Effector memory CD8-positive, alpha-beta T cell (primary cell): ENCODE results near the gene CCNA2.

Experiments
- ATAC-seq: fragments of 150-1000 bp; cut with Tn5 transposase; replicated peaks from 2 replicates; pipeline ENCODE4 v1.10.0; 2021; ENCODE audit warnings: mild to moderate bottlenecking, moderate library complexity
- DNase-seq, 3 experiments: peaks; one replicate each; pipeline ENCODE4 v3.0.0; 2021
- H3K27ac Mint-ChIP-seq, 2 donors: one replicate each; pipeline ENCODE4 v1.8.0; 2022; ENCODE audit warnings: mild to moderate bottlenecking in 2 of 2, mixed read lengths in 2 of 2, moderate library complexity in 2 of 2
- H3K27me3 Mint-ChIP-seq, 2 donors: one replicate each; pipeline ENCODE4 v1.8.0; 2022; ENCODE audit warnings: mixed read lengths in 2 of 2
- H3K36me3 Mint-ChIP-seq: one replicate; pipeline ENCODE4 v1.8.0; 2022; ENCODE audit warnings: mild to moderate bottlenecking, moderate library complexity, mixed read lengths; ENCODE audit not compliant: insufficient read depth
- H3K4me1 Mint-ChIP-seq, 2 donors: one replicate each; pipeline ENCODE4 v1.8.0; 2022; ENCODE audit warnings: low read depth in 2 of 2, mixed read lengths in 2 of 2
- H3K4me3 Mint-ChIP-seq, 2 donors: one replicate each; pipeline ENCODE4 v1.8.0; 2022; ENCODE audit warnings: mild to moderate bottlenecking in 2 of 2, mixed read lengths in 2 of 2, moderate library complexity in 2 of 2
- H3K9me3 Mint-ChIP-seq, 2 donors: one replicate each; pipeline ENCODE4 v1.8.0; 2022; ENCODE audit warnings: mixed read lengths in 2 of 2

CCNA2 gene

DNA sequence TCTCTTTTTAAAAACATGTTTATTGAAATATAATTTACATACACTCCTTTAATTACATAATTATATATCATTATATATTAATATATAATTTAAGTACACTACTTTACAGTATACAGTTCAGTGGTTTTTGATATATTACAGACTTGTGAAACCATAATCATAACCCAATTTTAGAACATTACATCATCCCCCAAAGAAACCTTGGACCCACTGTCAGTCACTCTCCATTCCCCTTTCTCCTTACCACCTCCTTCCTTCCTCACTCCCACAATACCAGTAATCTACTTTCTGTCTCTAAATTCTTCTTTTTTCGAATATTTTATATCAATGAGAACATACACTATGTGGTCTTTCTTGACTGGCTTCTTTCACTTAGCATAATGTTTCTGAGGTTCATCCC is 40.5 kb downstream of the CCNA2 start:
- Mint-ChIP-seq H3K36me3 (peaks cover 4% of the 10 kb centered on the region), H3K4me1 (peaks cover 0 to under 1% of the 10 kb centered on the region in 2 donors), H3K27me3 (peaks cover 24 to 50% of the 10 kb centered on the region in 2 donors), H3K27ac (no peak overlapping the region), H3K9me3 (no peaks in the 10 kb centered on the region), H3K4me3 (no peak overlapping the region)
- ATAC-seq, result no peak
- no peak for DNase-seq

DNA sequence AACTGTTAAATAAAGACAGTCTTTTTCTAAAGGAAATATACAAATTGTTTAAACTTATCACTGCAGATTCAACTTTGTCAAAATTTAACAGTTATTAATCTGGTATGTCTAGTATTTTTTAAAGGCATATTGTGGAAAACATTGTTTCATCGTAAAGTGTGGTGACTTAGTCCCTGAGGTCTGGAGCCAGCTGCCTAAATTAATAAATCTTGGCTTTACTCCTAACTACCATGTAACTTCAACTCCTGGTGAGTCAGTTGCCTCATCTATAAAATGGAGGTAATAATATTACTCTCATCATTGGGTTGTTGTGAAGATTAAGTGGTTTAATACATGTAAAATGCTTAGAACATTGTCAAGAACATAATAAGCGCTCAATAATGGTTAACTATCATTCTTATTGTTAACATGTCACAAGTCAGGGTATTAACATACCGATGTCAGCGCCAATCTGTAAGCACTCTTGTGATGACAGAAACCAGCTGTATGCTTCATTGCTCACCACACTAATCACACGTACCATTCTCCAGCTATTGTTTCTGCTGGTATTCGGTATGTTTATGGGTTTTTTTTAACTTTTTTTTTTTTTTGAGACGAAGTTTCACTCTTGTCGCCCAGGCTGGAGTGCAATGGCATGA is 44.6 kb downstream of the CCNA2 start:
- no peaks in the 10 kb centered on the region for H3K9me3 Mint-ChIP-seq
- ATAC-seq (no peak), DNase-seq (no peak)
- H3K27me3 Mint-ChIP-seq, result peaks cover 8 to 33% of the 10 kb centered on the region in 2 donors
- no peaks in the 10 kb centered on the region for H3K36me3 Mint-ChIP-seq
- H3K4me1 Mint-ChIP-seq, result peaks cover 2 to 27% of the 10 kb centered on the region in 2 donors
- no peak overlapping the region for H3K4me3 Mint-ChIP-seq
- no peak overlapping the region for H3K27ac Mint-ChIP-seq

DNA sequence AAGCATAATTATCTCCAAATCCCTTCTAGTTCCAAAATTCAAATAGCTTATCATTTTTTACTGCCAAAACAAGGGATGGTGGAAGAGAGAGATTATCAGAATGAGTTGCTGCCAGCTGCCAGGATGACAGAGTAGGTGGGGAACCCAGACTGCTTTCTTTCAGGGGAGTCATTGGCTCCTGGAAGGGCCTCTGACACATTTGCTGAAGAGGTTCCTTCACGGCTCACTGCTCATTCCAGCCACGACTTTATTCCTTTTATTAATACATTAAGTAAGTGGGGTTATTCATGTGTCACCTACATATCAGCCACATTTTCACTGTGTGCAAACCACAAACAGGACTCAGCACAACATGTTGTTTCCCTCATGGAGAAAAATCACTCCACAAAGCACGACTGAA is 46.1 kb downstream of the CCNA2 start:
- H3K27me3 Mint-ChIP-seq, result peaks cover 8 to 24% of the 10 kb centered on the region in 2 donors
- ATAC-seq (no peak), DNase-seq (no peak)
- H3K9me3 Mint-ChIP-seq, result no peaks in the 10 kb centered on the region
- peaks cover 2 to 27% of the 10 kb centered on the region in 2 donors for H3K4me1 Mint-ChIP-seq
- H3K4me3 Mint-ChIP-seq, result peak overlapping the region in 1 of 2 donors; percentile 32
- no peaks in the 10 kb centered on the region for H3K36me3 Mint-ChIP-seq
- H3K27ac Mint-ChIP-seq, result peak overlapping the region in 1 of 2 donors; percentile 69

DNA sequence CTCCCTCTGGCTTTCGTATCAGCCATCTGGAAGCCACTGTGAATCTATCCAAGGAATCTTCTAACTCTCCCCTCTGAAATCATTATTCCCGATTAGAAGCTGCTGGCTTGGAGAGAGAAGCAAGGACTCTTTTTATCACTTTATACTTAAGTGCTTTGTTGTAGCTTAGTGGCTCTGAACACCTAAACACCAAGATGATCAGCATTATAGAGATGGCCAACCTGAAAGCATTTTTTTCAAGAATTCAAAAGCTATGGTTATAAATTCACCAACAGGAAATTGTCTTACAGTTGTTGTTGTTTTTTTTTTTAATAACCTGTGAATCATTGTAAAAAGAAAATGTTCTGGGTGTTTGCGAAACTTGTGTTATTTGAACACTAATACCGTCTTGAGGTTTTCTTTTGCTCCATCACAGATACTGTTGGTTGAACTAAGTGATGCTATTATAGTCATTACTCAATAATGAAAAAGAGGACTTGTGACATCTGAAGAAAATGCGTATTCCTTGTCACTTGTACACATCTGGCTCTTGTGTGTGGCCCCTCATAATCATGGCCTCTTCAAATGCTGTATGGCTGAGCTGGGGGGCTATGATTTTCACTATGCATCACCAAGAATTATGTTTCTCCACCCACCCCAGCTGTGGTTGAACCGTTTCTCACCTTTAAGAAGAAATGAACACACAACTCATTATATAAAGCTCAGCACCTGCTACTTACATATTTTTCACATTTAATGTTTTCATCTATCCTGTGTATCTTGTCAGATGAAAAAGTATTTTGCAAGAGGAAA is 46.9 kb downstream of the CCNA2 start:
- DNase-seq (no peak), ATAC-seq (peak; percentile 59)
- peaks cover 2 to 27% of the 10 kb centered on the region in 2 donors for H3K4me1 Mint-ChIP-seq
- no peaks in the 10 kb centered on the region for H3K9me3 Mint-ChIP-seq
- H3K4me3 Mint-ChIP-seq, result peak overlapping the region in 1 of 2 donors; percentile 32
- peak overlapping the region in 1 of 2 donors; percentile 69 for H3K27ac Mint-ChIP-seq
- peaks cover 8 to 22% of the 10 kb centered on the region in 2 donors for H3K27me3 Mint-ChIP-seq
- H3K36me3 Mint-ChIP-seq, result no peaks in the 10 kb centered on the region

DNA sequence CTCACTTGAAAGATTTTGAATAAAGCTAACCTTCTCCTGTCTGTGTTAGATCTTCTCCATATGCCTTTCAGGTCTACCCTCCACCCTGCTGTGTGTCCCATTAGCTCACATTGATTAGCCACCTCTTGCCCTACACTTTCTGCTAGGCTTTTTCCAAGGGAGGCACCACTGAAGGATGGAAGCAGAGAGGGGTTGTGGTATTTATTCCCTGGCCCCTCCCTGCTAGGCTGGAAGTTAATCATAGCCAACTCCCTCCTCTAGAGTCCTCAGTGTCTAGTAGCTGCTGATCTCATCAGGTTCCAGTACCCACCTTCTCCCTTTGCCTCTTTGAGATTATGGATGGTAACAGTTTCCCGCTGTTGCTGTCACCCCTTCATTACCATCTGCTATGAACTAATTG is 49.8 kb downstream of the CCNA2 start:
- no peak for ATAC-seq
- Mint-ChIP-seq H3K27ac (peak overlapping the region in 1 of 2 donors; percentile 83), H3K4me3 (no peak overlapping the region), H3K9me3 (no peaks in the 10 kb centered on the region), H3K4me1 (peaks cover 2 to 27% of the 10 kb centered on the region in 2 donors), H3K27me3 (peaks cover 5 to 27% of the 10 kb centered on the region in 2 donors), H3K36me3 (no peaks in the 10 kb centered on the region)
- no peak for DNase-seq

DNA sequence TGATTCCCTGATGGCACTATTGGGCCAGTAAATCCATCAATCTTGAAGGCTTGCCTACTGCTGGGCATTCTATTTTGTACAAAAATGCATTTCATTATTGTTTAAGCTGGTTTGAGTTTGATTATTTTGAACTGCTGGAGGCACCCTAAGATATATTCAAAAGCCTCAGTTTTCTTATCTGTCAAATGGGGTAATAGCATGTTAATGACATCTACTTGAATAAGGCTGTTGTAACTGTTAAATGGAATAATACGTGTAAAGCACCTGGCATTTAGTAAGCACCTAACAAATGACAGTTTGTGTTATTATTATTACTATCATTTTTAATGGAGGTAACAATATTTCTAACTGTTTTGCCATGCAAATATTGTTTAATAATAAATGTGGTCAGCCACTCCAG is 51.8 kb downstream of the CCNA2 start:
- Mint-ChIP-seq H3K27ac (no peak overlapping the region), H3K27me3 (peaks cover 5 to 43% of the 10 kb centered on the region in 2 donors), H3K4me3 (no peak overlapping the region), H3K4me1 (peaks cover 2 to 13% of the 10 kb centered on the region in 2 donors), H3K36me3 (no peaks in the 10 kb centered on the region), H3K9me3 (no peaks in the 10 kb centered on the region)
- no peak for DNase-seq
- ATAC-seq, result no peak

DNA sequence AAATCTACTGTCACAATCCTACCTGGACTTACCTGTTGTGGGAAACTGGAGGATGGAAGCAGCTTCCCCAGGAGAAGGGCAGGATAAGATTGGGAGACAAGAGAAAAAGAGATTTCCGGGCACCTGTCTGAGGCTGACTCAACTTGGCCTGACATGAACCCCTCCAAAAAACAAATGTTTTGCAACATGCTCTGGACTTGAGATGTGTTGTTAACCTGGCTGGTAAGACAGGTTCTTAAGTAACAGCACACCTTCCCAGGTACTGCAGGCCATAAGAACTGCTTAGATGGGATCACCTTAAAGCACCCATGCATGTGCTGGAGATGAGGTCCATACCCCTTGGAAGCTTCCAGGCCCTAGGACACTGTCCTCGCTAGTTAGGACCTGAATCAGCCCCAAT is 54.3 kb downstream of the CCNA2 start:
- H3K9me3 Mint-ChIP-seq, result no peaks in the 10 kb centered on the region
- no peak overlapping the region for H3K27ac Mint-ChIP-seq
- H3K4me3 Mint-ChIP-seq, result no peak overlapping the region
- ATAC-seq (no peak), DNase-seq (no peak)
- no peaks in the 10 kb centered on the region for H3K36me3 Mint-ChIP-seq
- H3K27me3 Mint-ChIP-seq, result peaks cover 16 to 66% of the 10 kb centered on the region in 2 donors
- peaks cover 0 to 5% of the 10 kb centered on the region in 2 donors for H3K4me1 Mint-ChIP-seq

DNA sequence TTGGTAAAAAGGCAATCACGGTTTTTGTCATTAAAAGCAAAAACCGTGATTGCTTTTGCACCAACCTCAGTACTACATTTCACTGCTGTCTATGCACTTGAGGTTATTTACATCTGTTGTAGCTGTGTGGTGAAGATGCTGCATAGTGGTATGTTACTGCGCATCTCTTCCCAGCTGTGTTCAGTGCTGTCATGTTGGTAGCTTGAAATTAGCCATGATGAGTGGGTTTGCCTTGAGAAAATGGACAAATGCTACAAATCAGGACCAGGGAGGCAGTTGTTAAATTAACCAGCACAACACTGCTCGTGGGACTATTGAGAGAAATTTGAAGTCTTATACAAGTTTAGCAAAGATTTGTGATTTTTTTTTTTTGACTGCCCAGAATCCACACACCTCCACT is 56.5 kb downstream of the CCNA2 start:
- Mint-ChIP-seq H3K4me3 (no peak overlapping the region), H3K9me3 (no peaks in the 10 kb centered on the region), H3K36me3 (no peaks in the 10 kb centered on the region), H3K27ac (no peak overlapping the region), H3K4me1 (peaks cover 0 to 7% of the 10 kb centered on the region in 2 donors), H3K27me3 (peaks cover 35 to 88% of the 10 kb centered on the region in 2 donors)
- no peak for DNase-seq
- no peak for ATAC-seq
